H9 (cell line): ENCODE results near the gene KIF26A. TPM values are rescaled to one million over a fixed set of nuclear protein-coding genes. Genes with fewer than 3 reads are reported as not detected.

Source experiments
- DNase-seq: peaks from one replicate; pipeline ENCODE4 v3.0.0-alpha.2; 2017
- H2AFZ ChIP-seq: one replicate; pipeline ENCODE4 v1.6.1; 2013; ENCODE audit warnings: mild to moderate bottlenecking, low read length, control low read depth, moderate library complexity
- H2AK5ac ChIP-seq: 2 replicates; pipeline ENCODE4 v1.6.1; 2013; ENCODE audit warnings: low read length, control low read depth, mixed read lengths; ENCODE audit not compliant: insufficient read length
- H2BK120ac ChIP-seq: one replicate; pipeline ENCODE4 v1.6.1; 2013; ENCODE audit warnings: low read depth, mild to moderate bottlenecking, low read length, control low read depth, inconsistent platforms; ENCODE audit not compliant: poor library complexity, severe bottlenecking
- H2BK12ac ChIP-seq: 2 replicates; pipeline ENCODE4 v1.6.1; 2013; ENCODE audit warnings: low read length, control low read depth, mixed read lengths, low read depth; ENCODE audit not compliant: insufficient read length
- H2BK15ac ChIP-seq: 2 replicates; pipeline ENCODE4 v1.6.1; 2013; ENCODE audit warnings: low read depth, low read length, control low read depth
- H2BK20ac ChIP-seq: one replicate; pipeline ENCODE4 v1.6.1; 2013; ENCODE audit warnings: low read depth, mild to moderate bottlenecking, low read length, control low read depth, inconsistent platforms; ENCODE audit not compliant: poor library complexity, severe bottlenecking
- H2BK5ac ChIP-seq: 2 replicates; pipeline ENCODE4 v1.6.1; 2013; ENCODE audit warnings: low read length, control low read depth, mixed read lengths; ENCODE audit not compliant: insufficient read length
- H3K14ac ChIP-seq: 2 replicates; pipeline ENCODE4 v1.6.1; 2013; ENCODE audit warnings: low read length, control low read depth; ENCODE audit not compliant: insufficient read depth
- H3K18ac ChIP-seq: 2 replicates; pipeline ENCODE4 v1.6.1; 2013; ENCODE audit warnings: low read depth, mild to moderate bottlenecking, mixed read lengths, low read length, control low read depth; ENCODE audit not compliant: insufficient read length
- H3K23ac ChIP-seq: 2 replicates; pipeline ENCODE4 v1.6.1; 2013; ENCODE audit warnings: low read length, control low read depth, mixed read lengths, low read depth; ENCODE audit not compliant: insufficient read length
- H3K23me2 ChIP-seq: 2 replicates; pipeline ENCODE4 v1.6.1; 2013; ENCODE audit warnings: low read depth, mild to moderate bottlenecking, mixed read lengths, low read length, control low read depth; ENCODE audit not compliant: insufficient read length, poor library complexity, severe bottlenecking
- H3K27ac ChIP-seq: 2 replicates; pipeline ENCODE4 v1.5.1; 2013; ENCODE audit warnings: low read length, control low read depth, mixed read lengths, low read depth; ENCODE audit not compliant: insufficient read length
- H3K27me3 ChIP-seq: 2 replicates; pipeline ENCODE4 v1.6.1; 2013; ENCODE audit warnings: low read length, control low read depth, inconsistent platforms; ENCODE audit not compliant: insufficient read depth
- H3K4ac ChIP-seq: 2 replicates; pipeline ENCODE4 v1.6.1; 2013; ENCODE audit warnings: low read depth, mild to moderate bottlenecking, control low read depth, inconsistent platforms, low read length, moderate library complexity
- H3K4me1 ChIP-seq: 2 replicates; pipeline ENCODE4 v1.6.1; 2013; ENCODE audit warnings: low read length, control low read depth, inconsistent platforms; ENCODE audit not compliant: insufficient read depth
- H3K4me2 ChIP-seq: 2 replicates; pipeline ENCODE4 v1.6.1; 2013; ENCODE audit warnings: low read length, control low read depth, mixed read lengths; ENCODE audit not compliant: insufficient read length, insufficient read depth
- H3K56ac ChIP-seq: 2 replicates; pipeline ENCODE4 v1.6.1; 2013; ENCODE audit warnings: low read depth, mild to moderate bottlenecking, mixed read lengths, low read length, control low read depth; ENCODE audit not compliant: insufficient read length
- H3K79me1 ChIP-seq: 2 replicates; pipeline ENCODE4 v1.6.1; 2013; ENCODE audit warnings: low read depth, mild to moderate bottlenecking, moderate library complexity, low read length, control low read depth, inconsistent platforms; ENCODE audit not compliant: insufficient read depth, poor library complexity, severe bottlenecking
- H3K79me2 ChIP-seq: 2 replicates; pipeline ENCODE4 v1.6.1; 2013; ENCODE audit warnings: low read length, control low read depth, inconsistent platforms; ENCODE audit not compliant: insufficient read depth
- H3K9ac ChIP-seq: 2 replicates; pipeline ENCODE4 v1.6.1; 2013; ENCODE audit warnings: low read length, control low read depth, mixed read lengths; ENCODE audit not compliant: insufficient read length; ENCODE audit errors: extremely low read depth
- H3K9me3 ChIP-seq: one replicate; pipeline ENCODE4 v1.6.1; 2013; ENCODE audit warnings: low read depth, low read length, inconsistent platforms; ENCODE audit not compliant: control insufficient read depth
- H3T11ph ChIP-seq: one replicate; pipeline ENCODE4 v1.6.1; 2013; ENCODE audit warnings: mild to moderate bottlenecking, low read length, control low read depth, inconsistent platforms
- H4K20me1 ChIP-seq: one replicate; pipeline ENCODE4 v1.6.1; 2013; ENCODE audit not compliant: control insufficient read depth, insufficient read length, insufficient read depth
- H4K5ac ChIP-seq: 2 replicates; pipeline ENCODE4 v1.6.1; 2013; ENCODE audit warnings: low read depth, mild to moderate bottlenecking, mixed read lengths, low read length, control low read depth; ENCODE audit not compliant: insufficient read length
- H4K8ac ChIP-seq: replicated peaks from 2 replicates; pipeline ENCODE4 v1.6.1; 2013; ENCODE audit warnings: low read length, control low read depth, mixed read lengths, low read depth; ENCODE audit not compliant: insufficient read length
- H4K91ac ChIP-seq: 2 replicates; pipeline ENCODE4 v1.6.1; 2013; ENCODE audit warnings: low read depth, mild to moderate bottlenecking, moderate library complexity, mixed read lengths, low read length, control low read depth; ENCODE audit not compliant: insufficient read length
- H3K27ac Mint-ChIP-seq, 3 experiments: 2 replicates in 2 of 3; 3 replicates in 1 of 3; pipeline ENCODE4 v1.8.0; 2020 to 2021; ENCODE audit warnings: mixed read lengths in 3 of 3, mild to moderate bottlenecking in 1 of 3, moderate library complexity in 1 of 3
- H3K27me3 Mint-ChIP-seq: 2 replicates; pipeline ENCODE4 v1.8.0; 2021; ENCODE audit warnings: low read depth, mild to moderate bottlenecking, moderate library complexity, mixed read lengths
- H3K36me3 Mint-ChIP-seq, 3 experiments: 2 replicates in 2 of 3; 3 replicates in 1 of 3; pipeline ENCODE4 v1.8.0; 2020 to 2021; ENCODE audit warnings: low read depth in 3 of 3, mixed read lengths in 3 of 3; ENCODE audit not compliant: insufficient read depth in 1 of 3
- H3K4me1 Mint-ChIP-seq, 2 experiments: 2 replicates each; pipeline ENCODE4 v1.8.0; 2020; ENCODE audit warnings: mixed read lengths in 2 of 2
- H3K4me3 Mint-ChIP-seq, 2 experiments: 2 replicates in 1 of 2; 3 replicates in 1 of 2; pipeline ENCODE4 v1.8.0; 2020 to 2021; ENCODE audit warnings: mild to moderate bottlenecking in 2 of 2, mixed read lengths in 2 of 2, moderate library complexity in 1 of 2
- H3K9me3 Mint-ChIP-seq, 2 experiments: 2 replicates in 1 of 2; 3 replicates in 1 of 2; pipeline ENCODE4 v1.8.0; 2020; ENCODE audit warnings: mild to moderate bottlenecking in 2 of 2, mixed read lengths in 2 of 2, moderate library complexity in 1 of 2
- WGBS: extraction: QIAGEN DNeasy Blood & Tissue Kit; methylation state at CpG from one replicate; pipeline ENCODE4 v1.1.7; 2013; ENCODE audit warnings: missing lambda C conversion rate, low lambda C conversion rate, mixed read lengths; ENCODE audit not compliant: insufficient read length; ENCODE audit errors: extremely low coverage; 5-methylcytosine and 5-hydroxymethylcytosine counted together
- total RNA-seq: library from RNA; stranded (reverse); gene quantifications from 2 replicates; pipeline ENCODE4 v1.2.1, GENCODE V29; 2021
- TF ChIP-seq, protein P1 (sequence below): fragments of 200-600 bp; sonication (generic); conservative IDR thresholded peaks from 3 replicates; pipeline ENCODE4 v1.8.0; 2021; ENCODE audit warnings: antibody characterized with exemption, mild to moderate bottlenecking

Gene KIF26A
- total RNA-seq, 1 experiment from 2014 or later, result 44.2 TPM

DNA sequence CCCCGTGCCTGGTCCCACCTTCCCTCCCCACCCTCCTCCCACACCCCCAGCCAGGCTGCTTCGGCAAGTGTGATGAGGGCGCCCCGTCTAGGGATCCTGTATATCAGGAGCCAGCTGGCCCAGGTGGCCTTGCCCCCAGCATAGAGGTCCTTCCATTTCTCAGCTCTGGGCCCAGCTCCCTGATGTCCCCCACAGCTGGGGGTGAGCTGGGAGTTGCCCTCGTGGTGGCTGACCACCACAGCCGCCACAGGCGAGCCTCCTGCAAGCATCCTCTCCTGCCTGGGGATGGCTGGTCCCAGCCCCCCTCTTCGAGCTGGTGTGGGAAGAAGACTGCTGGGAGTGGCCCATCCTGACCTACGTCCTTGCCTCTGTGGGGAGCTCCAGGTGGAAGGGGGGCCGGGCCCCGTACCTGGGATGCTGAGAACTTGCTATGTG lies 45.4 kb upstream of the KIF26A start:
- H2AK5ac ChIP-seq, result no peak overlapping the region
- no peak overlapping the region for H3K27ac ChIP-seq
- no peaks in the 10 kb centered on the region for H3K79me1 ChIP-seq
- no peak overlapping the region for H3K9ac ChIP-seq
- H3K18ac ChIP-seq, result no peak overlapping the region
- no peak overlapping the region for H4K8ac ChIP-seq
- Mint-ChIP-seq H3K36me3 (no peaks in the 10 kb centered on the region), H3K4me3 (no peak overlapping the region), H3K4me1 (peaks cover 6 to 8% of the 10 kb centered on the region in 2 experiments), H3K27me3 (peaks cover 11% of the 10 kb centered on the region), H3K9me3 (no peaks in the 10 kb centered on the region; a peak in 2 of 5 replicates), H3K27ac (no peak overlapping the region)
- no peak overlapping the region for H2BK120ac ChIP-seq
- no peaks in the 10 kb centered on the region for H3K4me1 ChIP-seq
- no peaks in the 10 kb centered on the region for H3K79me2 ChIP-seq
- H2BK12ac ChIP-seq, result no peak overlapping the region
- H3K23me2 ChIP-seq, result no peaks in the 10 kb centered on the region
- H2BK20ac ChIP-seq, result no peak overlapping the region
- no peak overlapping the region for H2BK5ac ChIP-seq
- no peak overlapping the region for H4K91ac ChIP-seq
- no peak overlapping the region for H3K14ac ChIP-seq
- H3K4ac ChIP-seq, result no peak overlapping the region
- no peak overlapping the region for H3T11ph ChIP-seq
- no peak overlapping the region for H3K4me2 ChIP-seq
- H3K23ac ChIP-seq, result no peak overlapping the region
- H3K9me3 ChIP-seq, result no peaks in the 10 kb centered on the region
- TF ChIP-seq, protein P1, sequence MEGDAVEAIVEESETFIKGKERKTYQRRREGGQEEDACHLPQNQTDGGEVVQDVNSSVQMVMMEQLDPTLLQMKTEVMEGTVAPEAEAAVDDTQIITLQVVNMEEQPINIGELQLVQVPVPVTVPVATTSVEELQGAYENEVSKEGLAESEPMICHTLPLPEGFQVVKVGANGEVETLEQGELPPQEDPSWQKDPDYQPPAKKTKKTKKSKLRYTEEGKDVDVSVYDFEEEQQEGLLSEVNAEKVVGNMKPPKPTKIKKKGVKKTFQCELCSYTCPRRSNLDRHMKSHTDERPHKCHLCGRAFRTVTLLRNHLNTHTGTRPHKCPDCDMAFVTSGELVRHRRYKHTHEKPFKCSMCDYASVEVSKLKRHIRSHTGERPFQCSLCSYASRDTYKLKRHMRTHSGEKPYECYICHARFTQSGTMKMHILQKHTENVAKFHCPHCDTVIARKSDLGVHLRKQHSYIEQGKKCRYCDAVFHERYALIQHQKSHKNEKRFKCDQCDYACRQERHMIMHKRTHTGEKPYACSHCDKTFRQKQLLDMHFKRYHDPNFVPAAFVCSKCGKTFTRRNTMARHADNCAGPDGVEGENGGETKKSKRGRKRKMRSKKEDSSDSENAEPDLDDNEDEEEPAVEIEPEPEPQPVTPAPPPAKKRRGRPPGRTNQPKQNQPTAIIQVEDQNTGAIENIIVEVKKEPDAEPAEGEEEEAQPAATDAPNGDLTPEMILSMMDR, result no peak
- no CpG with 5 or more reads among the region's 11 CpGs for WGBS
- H3K56ac ChIP-seq, result no peak overlapping the region
- no peak overlapping the region for H2BK15ac ChIP-seq
- H4K20me1 ChIP-seq, result no peaks in the 10 kb centered on the region
- no peak overlapping the region for H2AFZ ChIP-seq
- no peaks in the 10 kb centered on the region for H3K27me3 ChIP-seq
- DNase-seq, result no peak
- no peak overlapping the region for H4K5ac ChIP-seq
